Measurements from ENCODE around the gene CCDC13.
A peak's percentile ranks its signal among the peaks of the same experiment; 100 is the strongest.

CCDC13 gene

DNA sequence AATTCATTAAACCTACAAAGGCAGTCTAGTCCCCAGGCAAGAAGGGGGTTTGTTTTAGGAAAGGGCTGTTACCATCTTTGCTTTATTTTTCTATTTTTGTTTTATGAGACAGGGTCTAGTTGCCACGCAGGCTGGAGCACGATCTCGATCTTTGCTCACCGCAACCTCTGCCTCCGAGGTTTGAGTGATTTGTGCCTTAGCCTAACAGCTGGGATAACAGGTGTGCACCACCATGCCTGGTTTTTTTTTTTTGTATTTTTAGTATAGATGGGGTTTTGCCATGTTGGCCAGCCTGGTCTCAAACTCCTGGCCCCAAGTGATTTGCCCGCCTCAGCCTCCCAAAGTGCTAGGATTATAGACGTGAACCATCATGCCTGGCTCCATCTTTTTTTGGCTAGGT, 26.3 kb upstream of the CCDC13 start:
- DNase-seq, result no peak

DNA sequence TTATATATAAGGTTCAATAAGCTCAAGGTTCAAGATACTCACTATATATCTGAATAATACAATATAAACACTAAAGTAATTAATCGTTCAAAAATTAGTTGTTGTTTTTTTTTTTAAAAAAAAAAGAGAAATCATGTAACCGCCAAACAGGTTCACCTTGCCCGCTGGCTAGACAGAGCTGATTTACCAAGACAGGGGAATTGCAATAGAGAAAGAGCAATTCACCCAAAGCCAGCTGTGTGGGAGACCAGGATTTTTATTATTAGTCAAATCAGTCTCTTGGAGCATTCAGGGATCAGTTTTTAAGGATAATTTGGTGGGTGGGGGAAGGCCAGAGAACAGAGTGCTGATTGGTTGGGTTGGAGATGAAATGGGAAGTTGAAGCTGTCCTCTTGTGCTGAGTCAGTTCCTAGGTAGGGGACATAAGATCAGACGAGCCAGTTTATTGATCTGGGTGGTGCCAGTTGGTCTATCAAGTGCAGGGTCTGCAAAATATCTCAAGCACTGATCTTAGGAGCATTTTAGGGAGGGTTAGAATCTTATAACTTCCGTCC, 23.4 kb upstream of the CCDC13 start:
- DNase-seq, result no peak

DNA sequence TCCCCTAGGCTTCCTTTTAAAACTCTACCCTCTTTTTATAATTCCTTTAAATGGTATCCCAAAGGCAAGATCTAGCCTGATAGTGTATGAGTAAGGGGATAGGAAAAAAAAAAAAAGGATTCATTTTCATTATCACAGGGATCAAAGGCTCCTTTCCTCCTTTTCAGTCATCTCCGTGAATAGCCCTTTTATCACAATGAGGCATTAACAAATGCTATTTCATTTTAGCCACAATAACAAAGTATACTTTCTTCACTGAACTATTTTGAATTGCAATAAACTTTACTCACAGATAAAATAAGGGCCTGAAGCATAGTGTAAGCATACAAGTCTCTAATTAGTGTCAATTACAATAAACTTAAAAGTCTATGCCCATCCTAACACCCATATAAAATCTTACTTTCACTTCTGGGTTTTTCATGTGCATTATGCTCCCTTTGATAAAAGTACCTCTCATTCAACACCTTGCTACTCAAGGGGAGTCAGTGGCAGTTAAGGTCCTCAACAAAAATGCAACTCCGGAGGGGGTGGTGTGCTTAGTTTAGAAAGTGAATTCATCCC, 22.6 kb upstream of the CCDC13 start:
- DNase-seq, result no peak

GRCh38 chr3:42790714-42791229, 17.7 kb upstream of the CCDC13 start:
- no peak for DNase-seq

DNA sequence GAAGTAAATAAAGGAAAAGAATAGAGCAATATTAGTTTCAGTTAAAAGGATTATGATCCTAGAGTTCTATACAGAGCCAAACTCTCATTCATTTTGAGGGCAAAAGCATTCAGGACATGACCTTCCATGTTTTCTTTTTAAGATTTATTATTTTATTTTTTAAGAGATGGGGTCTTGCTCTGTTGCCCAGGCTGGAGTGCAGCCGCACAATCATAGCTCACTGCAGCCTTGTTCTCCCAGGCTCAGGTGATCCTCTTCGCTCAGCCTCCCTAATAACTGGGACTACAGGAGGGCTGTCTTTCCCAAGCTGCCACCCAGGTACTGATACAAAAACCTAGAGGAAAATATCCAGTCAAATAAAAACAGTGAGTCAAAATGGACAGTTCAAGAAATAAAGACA, 13.6 kb upstream of the CCDC13 start:
- DNase-seq, result no peak

DNA sequence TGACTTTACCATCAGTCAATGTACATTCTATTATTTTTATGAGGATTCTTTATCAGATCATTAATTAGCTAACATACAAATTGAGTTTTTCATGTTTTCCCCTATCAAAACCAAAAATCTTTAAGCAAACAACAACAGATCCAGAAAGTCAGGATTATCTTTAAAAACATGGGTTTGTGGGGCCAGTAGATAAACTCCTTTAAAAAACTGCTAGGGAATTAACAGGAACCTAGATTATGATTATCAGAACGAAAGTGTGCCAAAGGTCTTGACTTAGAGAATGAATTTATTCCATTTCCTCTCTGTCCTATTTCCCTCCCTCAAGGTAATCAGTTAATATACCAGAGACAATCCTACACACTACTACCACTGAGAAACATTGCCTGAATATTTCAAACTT, 13.2 kb upstream of the CCDC13 start:
- no peak for DNase-seq

DNA sequence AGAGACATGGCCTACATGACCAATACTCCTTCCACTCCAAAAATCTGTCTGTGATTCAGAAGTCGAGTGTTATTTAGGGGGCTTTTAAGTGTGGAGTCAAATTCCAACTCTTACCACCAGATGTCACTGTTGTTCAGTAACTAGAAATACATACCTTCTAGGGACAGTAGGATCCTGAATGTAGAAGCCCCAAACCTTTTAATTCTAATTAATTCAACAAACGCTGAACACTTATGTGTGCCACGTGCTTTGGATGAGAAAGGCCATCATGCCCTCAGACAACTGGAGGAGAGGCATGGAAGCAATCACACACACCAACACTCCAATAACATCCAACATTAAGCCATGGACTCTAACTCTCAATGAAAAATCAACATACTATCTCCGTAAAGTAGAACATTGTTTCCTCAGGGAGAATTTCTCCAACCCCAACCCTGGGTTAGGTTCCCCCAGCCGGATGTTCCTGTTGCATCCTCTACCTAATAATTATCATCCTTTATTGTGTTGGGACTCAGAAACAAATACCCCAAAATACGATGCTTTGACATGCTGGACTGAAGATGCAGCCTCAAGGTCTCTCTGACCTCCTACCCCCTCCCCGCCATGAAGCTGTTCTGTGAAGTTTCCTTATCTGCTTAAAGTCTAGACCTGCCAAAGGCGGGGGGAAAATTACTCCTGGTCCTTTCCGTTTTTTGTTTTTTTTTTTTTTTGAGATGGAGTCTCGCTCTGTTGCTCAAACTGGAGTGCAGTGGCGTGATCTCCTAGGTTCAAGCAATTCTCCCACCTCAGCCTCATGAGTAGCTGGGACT, 8.0 kb upstream of the CCDC13 start:
- DNase-seq, result peak in 1 of 56 donors; percentile 8

GRCh38 chr3:42780398-42780797, 7.3 kb upstream of the CCDC13 start:
- no peak for DNase-seq

DNA sequence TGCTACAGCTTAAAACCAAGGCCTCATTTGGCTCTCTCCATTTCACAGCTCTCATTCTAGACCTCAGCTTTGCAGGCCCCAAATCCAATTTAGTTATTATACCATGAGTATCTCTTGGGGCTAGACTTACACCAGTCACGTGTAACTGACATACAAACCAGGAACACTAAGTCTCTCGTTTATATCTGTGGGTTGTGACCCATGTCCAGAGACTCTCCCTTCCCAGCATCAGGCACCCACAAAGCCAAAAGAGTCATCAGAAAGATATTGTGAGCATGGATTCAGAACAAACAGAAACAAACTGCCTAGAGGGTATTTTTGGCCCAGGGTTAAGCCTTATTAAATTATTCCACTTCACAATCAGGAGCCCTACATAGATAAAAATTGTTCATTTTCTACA, 5.6 kb upstream of the CCDC13 start:
- no peak for DNase-seq

GRCh38 chr3:42773409-42773751, 327 bp upstream of the CCDC13 start:
- DNase-seq, result no peak

GRCh38 chr3:42771271-42771670, 1.8 kb downstream of the CCDC13 start:
- no peak for DNase-seq

DNA sequence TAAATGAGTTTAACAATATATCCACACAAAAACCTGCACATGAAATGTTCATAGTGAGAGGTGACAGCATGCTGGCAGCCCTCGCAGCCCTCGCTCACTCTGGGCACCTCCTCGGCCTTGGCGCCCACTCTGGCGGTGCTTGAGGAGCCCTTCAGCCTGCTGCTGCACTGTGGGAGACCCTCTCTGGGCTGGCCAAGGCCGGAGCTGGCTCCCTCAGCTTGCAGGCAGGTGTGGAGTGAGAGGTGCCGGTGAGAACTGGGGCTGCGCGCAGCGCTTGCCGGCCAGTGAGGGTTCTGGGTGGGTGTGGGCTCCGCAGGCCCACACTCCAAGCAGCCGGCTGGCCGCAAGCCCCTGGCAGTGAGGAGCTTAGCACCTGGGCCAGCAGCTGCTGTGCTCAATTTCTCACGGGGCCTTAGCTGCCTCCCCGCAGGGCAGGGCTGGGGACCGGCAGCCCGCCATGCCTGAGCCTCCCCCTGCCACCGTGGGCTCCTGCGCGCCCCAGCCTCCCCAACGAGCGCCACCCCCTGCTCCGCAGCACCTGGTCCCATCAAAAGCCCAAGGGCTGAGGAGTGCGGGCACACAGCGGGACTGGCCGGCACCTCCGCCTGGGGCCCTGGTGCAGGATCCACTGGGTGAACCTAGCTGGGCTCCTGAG, 3.4 kb downstream of the CCDC13 start:
- DNase-seq, result no peak

- DNase-seq, result no peak
Observed at GRCh38 chr3:42764561-42765295, 8.3 kb downstream of the CCDC13 start.

DNA sequence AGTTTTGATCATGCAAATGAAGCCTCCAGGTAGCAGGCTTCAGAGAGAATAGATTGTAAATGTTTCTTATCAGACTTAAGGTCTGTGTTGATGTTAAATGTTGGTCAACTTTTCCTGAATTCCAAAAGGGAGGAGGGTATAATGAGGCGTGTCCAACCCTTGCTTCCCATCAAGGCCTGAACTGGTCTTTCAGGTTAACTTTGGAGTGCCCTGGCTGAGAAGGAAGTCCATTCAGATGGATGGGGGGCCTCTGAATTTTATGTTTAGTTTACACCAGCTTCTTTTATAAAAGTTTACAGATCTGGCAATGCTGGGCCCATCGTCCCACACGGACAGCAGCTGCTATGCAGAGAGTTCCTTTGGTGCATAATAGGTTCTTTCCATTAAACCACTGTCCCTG, 8.9 kb downstream of the CCDC13 start:
- no peak for DNase-seq

DNA sequence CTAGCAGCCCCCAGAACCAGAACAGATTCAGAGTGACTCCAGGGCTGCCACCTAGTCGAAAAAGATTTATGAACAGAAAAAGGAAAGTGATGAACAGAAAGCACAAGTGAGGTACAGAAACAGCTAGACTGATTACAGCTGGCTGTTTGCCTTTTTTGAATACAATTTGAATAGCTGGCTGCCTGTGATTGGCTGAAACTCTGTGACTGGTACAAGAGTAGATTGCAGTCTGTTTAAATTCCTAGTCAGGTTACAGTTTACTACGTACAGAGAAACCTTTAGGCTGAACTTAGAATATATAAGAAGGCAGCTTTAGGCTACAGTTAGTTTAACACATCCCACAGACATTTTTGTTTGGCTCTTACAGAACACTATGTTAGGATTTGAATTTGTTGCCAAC, 10.0 kb downstream of the CCDC13 start:
- DNase-seq, result peak in 2 of 56 donors; percentile 14 to 23

- no peak for DNase-seq
Observed at GRCh38 chr3:42762046-42762724, 10.9 kb downstream of the CCDC13 start.

GRCh38 chr3:42758126-42758525, 14.9 kb downstream of the CCDC13 start:
- DNase-seq, result no peak

- no peak for DNase-seq
Observed at GRCh38 chr3:42756681-42757213, 16.3 kb downstream of the CCDC13 start.

DNA sequence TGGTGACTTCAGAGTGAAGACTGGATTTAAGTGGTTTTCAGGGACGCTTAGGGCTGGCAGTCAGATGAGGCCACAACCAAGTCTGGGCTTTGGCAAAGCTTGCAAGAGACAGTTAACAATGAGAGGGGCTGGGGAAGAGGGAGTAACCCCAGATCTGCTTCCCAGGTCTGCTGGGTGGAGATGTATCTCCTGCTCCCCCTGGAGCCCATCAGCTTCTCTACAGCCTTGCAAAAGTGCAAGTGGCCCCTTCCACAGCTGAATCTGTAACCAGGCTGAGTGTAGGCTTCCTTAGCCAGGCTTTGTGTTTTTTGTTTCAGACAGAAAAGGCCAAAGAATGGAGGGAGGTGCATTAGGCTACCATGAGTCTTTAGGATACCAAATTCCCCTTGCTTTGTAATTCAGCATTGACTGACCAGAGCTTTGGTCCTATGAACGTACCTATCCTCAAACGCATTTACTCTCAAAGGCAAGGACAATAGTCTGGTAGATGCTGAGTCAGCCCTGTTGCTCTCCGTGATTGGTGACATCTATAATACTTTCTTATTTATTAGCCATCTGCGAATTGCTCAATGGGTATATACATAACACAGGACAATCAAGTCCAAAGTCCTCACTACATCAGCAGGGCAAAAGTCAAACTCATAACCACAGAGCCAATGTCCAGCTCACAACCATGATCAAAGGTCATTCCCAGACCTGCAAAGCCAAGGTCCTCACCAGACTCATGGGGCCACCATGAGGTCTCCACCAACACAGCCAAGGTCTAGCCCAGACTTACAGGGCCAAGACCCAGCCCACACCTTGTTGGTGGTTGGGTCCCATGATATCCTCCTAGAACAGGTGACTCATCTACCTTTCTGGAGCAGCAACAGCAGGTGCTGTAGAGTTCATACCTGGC, 17.1 kb downstream of the CCDC13 start:
- DNase-seq, result peak in 17 of 56 donors; percentile 12 to 61 (median 32)

DNA sequence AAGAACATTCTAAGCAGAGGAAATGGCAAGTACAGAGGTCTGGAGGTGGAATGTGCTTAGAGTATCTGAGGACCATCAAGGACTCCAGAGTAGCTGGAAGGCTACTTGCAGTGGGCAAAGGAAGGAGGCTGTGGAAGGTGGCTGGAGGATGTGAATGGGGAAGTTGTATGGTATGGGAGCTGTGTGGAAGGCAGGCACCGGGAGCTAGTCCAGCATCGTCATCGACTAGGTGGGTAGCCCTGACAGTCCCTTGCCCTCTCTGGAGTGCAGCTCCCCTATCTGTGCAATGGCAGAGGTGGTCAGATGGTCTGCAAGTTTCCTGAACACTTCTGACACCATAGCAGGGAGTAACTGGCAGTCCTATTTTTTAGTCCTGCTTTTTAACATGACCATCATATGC, 19.3 kb downstream of the CCDC13 start:
- no peak for DNase-seq
